T-helper 22 cell (primary cell): ENCODE data around the gene ZNF577.
"Not testable (repeated sequence)": the region's sequence is repeated elsewhere in the genome, so short reads cannot be mapped to it uniquely, and the experiment has no call there.

Source experiments
- DNase-seq: peaks from one replicate; pipeline ENCODE4 v3.0.0-alpha.2; 2020; ENCODE audit warnings: low read depth

Gene ZNF577

DNA sequence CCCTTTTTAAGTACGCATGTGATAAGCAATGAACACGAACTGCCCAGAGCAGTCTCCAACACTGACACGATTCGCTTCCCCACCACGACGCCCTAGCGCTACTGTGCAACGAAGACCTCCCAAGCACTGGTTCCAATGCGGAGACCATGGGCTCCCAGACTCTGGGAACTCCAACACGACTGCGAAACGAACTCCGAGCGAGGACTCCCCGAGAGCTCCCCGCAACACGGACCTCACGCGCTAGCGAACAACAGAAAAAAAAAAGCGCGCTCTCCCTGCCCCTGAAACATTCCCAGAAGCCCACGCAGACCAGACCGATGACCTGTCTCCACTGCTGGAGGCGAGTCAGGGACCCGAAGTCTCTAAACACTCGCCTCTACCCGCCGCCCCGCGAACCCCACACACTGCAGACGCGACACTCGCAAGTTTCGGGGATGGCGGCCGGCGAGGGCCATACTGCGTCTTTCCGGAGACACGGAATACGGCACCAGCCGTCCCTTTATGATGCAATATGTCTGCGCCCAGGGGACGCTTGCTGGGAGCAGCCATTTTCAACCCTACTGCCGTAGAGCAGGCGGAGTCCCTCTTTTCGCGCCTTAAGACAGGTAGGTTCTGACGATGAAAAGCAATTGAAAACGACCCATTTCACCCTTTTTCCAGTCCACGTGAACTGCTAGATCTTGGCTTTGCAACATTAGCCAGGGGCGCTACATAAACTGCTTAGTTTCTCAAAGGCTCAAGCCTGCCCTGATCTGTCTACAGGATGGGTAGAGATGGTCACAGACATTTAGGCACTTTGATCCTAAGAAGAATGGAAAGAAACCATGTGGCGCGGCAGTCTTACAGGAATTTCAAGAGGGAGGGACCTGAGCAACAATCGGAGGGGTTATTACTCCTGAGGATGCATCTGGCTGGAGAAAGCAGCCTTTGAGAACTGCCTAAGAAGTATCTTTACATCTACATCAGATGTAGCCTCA lies at the start of gene ZNF577:
ZNF577 (minus strand) TSS at position 430 of the 977 bp plus-strand sequence. CDS start 7,569 bp downstream, outside the sequence.
- DNase-seq = peak; percentile 60

DNA sequence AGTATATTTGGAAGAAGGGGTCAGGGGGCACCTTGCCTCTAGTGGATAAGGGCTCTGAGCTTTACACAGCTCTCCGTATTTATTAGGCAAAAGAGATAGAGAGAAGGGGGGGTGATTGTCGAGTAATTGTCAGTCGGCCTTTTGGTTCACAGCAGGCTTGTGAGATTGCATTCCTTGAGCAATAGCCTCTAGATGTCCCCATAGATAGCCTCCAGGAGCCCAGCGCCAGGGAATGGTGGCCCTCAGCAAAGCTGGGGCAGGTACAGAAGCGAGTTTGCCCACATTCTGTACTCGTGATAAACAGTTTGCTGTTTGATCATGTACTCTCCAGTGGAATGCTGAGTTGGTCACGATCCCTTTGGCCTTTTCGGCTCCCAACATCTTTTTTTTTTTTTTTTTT lies 44.2 kb upstream of the ZNF577 start:
- DNase-seq = no peak

DNA sequence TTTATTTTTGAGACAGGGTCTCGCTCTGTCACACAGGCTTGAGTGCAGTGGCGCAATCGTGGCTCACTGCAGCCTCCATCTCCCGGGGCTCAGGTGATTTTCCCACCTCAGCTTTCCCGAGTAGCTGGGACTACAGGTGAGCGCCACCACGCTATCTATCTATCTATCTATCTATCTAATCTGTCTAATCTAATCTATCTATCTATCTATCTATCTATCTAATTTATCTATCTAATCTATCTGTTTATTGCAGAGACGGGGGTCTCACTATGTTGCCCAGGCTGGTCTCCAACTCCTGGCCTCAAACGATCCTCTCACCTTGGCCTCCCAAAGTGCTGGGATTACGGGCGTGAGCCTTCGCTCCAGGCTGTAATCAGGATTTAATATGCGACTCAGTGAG lies 40.1 kb upstream of the ZNF577 start:
- no peak for DNase-seq

DNA sequence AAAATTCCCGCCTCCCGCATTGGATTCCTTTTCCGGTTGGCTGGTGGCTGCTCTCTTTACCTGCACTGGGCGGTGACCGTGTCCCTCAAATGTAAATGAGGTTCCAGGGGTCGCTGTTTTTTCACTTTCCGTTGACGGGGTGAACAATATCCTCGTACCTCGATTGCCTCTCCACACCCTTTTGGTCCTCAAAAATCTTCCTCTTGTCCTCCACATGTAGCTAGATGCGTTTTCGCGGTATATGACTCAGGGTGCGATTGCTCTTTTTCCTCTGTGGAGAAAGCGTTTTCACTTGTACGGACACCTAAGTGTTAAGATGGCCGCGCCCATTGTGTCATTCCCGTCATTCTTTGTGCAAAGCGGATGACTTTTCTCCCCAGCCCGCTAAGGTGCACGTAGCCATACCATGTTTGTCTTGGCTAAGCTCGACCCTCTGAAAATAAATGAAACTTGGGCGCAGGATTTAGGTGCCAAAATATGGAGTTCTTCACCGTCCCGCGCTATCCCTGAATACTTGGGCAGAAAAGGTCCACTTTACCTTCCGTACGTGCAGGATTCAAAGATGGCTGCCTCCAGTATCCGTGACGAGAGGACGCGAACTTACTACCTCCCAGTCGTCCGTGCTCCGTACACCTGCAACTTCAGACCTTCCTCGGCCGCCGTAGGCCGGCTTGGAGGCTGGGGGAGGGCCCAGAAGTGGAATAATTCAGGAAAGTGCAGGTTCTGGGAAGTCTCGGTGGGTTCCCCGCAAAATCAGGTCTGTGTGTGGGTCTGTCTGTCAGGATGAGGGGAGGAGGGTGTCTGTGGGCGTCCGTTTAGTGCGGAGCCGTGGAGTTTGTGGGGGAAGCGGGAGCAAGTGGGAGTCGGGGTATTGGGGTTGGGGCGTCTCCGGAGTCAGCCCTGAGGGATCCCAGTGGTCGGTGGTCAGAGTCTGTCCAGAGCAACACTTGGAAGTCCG lies 39.3 kb upstream of the ZNF577 start, which contains the start of gene ZNF613:
ZNF613 (plus strand) TSS at position 689 of the 958 bp plus-strand sequence. CDS start 8,749 bp downstream, outside the sequence.
- DNase-seq = peak; percentile 64

DNA sequence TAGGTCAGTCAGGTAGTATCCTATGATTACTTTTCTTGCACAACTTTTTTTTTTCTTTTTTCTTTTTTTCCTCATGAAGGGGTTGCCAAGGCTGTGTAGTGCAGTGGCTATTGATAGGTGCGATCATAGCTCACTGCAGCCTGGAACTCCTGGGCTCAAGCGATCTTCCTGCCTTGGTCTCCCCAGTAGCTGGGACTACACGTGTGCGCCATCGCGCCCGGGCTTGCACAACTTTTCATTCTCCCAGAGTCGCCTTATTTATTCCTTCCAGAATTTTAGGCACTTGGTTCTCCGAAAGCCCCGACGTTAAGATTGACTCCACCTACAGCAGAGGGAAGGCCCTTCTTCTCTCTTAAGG lies 38.7 kb upstream of the ZNF577 start:
- DNase-seq = no peak

DNA sequence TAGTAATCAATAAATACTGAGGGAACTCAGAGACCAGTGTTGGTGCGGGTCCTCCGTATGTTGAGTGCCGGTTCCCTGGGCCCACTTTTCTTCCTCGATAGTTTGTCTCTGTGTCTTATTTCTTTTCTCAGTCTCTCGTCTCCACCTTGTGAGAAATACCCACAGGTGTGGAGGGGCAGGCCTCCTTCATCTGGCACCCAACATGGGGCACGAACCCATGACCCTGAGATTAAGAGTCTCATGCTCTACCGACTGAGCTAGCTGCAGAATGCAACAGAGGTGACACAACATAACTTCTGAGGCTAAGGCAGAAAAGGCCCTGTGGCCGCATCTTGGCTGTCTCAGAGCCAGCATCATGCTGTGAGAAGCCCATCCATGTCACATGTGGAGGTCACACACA lies 34.2 kb upstream of the ZNF577 start:
- no peak for DNase-seq

DNA sequence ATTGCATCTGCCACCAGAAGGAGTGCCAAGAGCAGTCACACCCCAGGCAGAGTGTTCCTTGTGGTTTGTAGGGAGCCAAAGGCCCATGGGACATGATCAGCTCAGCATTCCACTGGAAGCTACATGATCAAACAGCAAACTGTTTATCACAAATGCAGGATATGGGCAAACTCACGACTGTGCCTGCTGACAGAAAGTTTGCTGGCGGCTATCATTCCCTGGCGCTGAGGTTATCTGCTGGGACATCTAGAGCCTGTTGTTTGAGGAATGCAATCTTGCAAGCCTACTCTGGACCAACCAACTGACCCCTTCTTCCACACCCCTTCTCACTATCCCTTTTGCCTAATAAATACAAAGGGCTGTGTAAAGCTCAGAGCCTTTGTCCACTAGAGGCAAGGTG lies 31.9 kb upstream of the ZNF577 start:
- DNase-seq = no peak

DNA sequence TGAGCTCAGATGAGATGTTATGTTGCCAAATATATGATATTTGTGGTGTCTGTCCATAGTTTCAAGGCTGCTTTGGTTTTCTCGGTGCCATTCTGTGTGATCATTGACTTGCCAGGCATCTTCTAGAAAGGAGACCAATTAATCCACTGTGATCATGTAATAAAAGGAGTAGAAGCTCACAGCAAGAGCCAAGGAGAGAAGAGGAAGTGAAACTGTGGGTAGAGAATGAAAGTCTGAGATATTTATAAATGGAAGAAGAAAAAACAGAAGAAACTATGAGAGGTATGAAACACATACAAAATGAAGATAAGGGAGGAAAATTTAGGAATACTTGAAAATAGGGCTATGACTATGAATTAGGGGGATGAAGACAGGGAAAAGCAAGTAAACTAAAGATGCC lies 28.4 kb upstream of the ZNF577 start:
- no peak for DNase-seq

DNA sequence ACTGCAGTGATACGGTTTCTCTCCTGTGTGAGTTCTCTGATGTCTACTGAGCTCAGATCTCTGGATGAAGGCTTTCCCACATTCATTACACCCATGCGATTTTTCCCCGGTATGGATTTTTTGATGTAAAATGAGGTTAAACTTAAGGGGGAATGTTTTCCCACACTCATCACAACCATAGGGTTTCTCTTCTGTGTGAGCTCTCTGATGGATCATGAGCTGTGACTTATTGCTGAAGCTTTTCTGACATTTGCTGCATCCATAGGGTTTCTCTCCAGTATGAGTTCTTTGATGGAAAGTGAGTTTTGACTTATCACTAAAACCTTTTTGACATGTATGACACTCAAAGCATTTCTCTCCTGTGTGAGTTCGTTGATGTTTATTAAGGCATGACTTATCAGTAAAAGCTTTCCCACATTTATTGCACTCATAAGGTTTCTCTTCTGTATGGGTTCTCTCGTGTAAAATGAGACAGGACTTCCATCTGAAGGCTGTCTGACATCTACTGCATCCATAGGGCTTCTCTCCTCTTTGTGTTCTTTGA lies 27.6 kb upstream of the ZNF577 start:
- no peak for DNase-seq

DNA sequence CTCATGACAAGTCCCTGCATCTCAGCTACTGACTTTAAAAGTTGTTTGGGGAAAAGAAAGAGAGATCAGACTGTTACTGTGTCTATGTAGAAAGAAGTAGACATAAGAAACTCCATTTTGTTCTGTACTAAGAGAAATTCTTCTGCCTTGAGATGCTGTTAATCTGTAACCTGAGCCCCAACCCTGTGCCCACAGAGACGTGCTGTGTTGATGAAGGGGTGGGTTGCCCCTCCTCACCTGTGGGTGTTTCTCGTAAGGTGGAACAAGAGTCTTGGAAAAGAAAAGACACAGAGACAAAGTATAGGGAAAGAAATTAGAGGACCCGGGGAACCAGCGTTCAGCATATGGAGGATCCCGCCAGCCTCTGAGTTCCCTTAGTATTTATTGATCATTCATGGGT lies 20.2 kb upstream of the ZNF577 start:
- DNase-seq = not testable (repeated sequence)

DNA sequence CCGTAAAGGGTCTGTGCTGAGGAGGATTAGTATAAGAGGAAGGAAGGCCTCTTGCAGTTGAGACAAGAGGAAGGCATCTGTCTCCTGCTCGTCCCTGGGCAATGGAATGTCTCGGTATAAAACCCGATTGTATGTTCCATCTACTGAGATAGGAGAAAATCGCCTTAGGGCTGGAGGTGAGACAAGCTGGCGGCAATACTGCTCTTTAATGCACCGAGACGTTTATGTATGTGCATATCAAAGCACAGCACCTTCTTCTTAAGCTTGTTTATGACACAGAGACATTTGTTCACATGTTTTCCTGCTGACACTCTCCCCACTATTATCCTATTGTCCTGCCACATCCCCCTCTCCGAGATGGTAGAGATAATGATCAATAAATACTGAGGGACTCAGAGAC lies 18.4 kb upstream of the ZNF577 start:
- DNase-seq = not testable (repeated sequence)

DNA sequence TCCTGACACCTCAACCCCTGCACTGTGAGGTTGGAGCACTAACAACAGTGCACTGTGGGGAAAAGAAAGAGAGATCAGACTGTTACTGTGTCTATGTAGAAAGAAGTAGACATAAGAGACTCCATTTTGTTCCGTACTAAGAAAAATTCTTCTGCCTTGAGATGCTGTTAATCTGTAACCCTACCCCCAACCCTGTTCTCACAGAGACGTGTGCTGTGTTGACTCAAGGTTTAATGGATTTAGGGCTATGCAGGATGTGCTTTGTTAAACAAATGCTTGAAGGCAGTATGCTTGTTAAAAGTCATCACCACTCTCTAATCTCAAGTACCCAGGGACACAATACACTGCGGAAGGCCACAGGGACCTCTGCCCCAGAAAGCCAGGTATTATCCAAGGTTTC lies 17.9 kb upstream of the ZNF577 start:
- DNase-seq = not testable (repeated sequence)

DNA sequence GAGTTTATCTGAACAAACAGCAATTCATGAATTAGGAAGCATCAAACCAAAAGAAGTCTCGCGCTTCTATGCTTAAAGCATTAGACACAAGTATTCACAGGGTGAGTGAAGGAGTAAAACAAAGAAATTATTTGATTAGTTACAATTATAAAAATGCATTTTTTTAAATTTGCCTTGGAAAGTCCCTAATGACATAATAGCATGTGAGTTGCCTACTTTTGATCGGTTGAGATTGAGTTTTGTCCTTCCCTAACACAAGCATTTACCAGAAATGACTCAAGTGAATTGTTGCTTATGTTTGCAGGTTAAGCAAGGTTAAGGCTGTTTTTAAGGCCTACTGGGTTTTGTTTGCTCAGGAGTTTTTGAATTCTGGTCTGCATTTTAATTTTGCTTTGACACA lies 17.5 kb upstream of the ZNF577 start:
- DNase-seq = no peak

DNA sequence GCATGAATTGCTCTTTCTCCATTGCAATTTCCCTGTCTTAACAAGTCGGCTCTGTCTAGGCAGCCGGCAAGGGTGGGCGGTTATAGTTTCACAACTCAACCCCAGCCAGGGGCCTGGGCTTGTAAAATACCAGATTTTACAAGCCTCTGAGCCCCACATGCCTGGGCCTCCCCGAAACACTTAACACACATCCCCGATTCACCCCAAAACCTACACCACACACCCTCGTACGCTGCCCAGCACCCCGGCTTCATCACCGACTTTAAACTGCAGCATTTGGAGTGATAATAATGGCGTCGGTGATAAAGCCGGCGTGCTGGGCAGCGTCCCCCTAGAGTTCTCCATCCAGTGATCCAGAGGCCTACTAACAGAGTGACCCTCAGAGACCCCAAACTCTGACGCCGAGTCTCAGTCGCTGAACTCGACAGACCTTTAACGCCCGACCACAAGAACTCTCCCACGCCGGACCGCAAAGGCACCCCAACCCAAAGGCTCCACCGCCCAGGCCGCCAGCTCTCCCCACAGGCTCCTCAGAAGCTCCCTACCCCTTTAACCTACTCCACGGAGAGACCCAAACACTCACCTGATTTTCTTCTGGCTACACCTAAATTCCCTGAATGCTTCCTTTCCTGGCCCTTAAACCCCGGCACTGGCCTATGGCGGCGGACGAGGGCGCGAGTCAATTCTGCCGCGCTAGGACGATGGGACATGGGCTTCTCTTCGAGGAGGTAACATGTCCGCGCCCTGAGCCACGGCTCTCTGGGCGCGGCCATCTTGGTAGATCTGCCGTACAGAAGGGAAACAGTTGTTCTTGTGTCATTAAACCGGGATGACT lies 16.8 kb upstream of the ZNF577 start, which contains the start of gene ZNF649:
ZNF649 (minus strand) TSS at position 687 of the 835 bp plus-strand sequence. CDS start 4,910 bp downstream, outside the sequence.
- DNase-seq = peak; percentile 54

DNA sequence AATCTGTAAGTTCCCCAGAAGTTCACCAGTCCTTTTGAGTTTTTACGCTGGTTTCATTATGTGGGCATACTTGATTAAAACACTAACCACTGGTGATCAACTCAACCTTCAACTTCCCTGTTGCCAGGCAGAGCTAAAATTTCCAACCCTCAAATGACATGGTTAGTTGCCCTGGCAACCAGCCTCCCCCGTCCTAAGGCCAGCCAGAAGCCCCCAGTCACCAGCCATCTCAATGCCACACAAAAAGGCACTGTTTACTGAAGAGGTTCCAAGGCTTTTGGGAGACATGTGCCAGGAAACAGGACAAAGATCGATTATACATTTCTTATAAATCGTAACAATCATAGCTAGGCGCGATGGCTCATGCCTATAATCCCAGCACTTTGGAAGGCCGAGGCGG lies 15.4 kb upstream of the ZNF577 start:
- no peak for DNase-seq

DNA sequence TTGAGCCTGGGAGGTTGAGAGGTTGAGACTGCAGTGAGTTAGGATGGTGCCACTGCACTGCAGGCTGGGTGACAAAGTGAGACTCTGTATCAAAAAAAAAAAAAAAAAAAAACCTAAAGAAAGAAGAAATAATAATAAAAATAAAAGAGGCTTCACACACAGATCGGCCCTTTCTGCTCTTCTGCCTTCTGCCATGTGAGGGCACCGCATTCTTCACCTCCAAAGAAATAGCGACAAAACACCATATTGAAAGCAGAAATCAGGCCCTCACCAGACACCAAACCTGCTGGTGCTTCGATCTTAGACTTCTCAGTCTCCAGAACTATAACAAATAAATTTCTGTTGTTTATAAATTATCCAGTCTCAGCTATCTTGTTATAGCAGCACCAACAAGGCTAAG lies 14.1 kb upstream of the ZNF577 start:
- no peak for DNase-seq

DNA sequence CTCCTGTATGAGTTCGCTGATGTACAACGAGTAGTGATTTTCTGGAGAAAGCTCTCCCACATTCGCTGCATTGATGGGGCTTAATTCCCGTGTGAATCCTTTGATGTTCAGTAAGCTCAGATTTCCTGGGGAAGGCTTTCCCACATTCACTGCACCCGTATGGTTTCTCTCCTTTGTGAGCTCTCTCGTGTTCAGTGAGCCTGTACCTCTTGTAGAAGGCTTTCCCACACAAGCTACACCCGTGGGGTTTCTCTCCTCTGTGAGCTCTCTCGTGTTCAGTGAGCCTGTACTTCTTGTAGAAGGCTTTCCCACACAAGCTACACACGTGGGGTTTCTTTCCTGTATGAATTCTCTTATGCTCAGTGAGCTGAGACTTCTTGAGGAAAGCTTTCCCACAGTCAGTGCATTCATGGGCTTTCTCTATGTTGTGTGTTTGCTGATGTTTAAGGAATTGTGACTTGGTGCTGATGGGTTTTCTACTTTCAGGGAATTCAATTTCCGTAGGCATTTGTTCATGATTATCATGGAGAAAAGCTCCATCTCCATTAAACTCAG lies 3.5 kb upstream of the ZNF577 start:
- no peak for DNase-seq

DNA sequence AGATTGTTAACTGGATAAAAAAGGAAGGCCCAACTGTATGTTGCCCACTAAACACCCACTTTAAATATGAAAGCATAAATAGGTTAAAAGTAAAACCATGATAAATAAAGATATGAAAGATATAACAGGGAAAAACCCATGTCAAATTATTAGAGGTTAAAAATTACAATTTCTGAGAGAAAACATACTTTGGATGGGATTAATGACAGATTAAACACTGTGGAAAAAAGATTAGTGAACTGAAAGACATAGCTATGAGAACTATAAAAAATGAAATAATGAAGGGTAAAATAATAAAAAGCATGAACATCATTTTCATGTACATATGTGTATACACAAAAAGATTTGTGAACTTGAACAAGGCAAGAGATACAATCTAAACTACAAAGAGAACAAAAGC lies 2.2 kb upstream of the ZNF577 start:
- DNase-seq = no peak

DNA sequence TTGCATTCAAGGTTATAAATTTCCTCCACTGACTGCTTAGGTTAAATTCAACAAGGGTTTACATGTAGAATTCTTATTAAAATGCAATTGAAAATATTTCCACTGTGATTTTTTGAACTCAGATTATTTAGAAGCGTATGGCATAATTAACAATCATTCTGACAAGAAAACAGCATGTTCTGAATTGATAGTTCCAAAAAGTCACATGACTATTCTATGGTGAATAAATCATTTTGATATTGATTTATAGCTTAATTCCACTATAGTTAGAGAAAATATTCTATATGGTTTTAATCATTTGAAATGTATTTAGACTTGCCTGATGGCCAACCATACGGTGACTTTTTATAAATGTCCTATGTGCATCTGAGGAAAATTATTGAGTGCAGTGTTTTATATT lies 3.0 kb downstream of the ZNF577 start:
- DNase-seq = no peak

DNA sequence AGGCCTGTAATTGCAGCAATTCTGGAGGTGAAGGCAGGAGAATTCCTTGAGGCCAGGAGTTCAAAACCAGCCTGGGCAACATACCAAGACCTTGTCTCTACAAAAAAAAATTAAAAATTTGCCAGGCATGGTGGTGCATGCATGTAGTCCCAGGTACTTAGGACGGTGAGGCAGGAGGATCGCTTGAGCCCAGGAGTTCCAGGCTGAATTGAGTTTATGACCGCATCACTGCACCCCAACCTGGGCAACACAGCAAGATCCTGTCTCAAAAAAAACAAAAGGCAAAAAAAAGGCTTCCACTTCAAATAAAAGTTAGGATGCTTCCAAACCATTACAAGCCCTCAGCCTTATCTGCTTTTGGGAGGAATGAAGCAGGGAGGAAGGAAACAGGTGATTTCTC lies 5.2 kb downstream of the ZNF577 start:
- DNase-seq = no peak

DNA sequence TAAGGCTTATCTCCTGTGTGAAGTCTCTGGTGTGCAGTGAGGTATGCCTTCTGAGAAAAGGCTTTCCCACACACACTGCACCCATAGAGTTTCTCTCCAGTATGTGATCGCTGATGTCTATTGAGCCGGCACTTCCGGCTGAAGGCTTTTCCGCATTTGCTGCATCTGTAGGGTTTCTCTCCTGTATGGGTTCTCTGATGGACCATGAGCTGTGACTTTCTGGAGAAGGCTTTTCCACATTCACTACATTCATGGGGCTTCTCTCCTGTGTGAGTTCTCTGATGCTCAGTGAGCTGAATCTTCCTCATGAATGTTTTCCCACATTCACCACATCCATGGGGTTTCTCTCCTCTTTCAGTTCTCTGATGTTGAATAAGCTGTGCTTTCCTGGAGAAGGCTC lies 14.7 kb downstream of the ZNF577 start:
- DNase-seq = no peak
